ENCODE measurements around the gene SEMA5B.

Gene SEMA5B

DNA sequence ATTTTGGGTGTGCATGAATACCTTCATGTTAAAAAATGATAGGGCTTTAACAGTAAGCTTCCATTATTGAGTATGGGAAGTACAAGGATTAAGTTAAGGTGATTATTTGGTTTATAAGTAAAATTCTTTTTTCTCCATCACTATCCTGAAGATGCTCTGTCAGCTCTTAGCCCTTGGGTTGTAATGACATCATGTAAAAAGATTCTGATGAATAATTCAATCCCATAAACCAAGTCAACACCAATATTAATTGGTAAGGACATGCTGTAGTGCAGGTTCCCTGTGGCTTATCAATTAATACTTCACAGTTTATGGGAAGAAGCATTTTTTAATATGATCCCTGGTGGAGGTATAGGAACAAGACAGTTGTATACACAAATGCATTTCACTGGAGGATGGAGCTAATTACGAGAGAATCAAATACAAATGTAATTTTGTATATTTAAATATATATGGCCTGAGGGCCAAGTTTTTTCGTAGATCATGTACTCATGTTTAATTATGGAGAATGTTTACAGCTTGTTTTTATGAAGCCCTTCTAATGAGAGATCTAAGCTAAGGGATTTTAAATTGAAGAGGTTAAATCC lies 145.1 kb downstream of the SEMA5B start:
- DNase-seq = no peak

GRCh38 chr3:122880624-122881023 lies 146.9 kb downstream of the SEMA5B start:
- DNase-seq = no peak

DNA sequence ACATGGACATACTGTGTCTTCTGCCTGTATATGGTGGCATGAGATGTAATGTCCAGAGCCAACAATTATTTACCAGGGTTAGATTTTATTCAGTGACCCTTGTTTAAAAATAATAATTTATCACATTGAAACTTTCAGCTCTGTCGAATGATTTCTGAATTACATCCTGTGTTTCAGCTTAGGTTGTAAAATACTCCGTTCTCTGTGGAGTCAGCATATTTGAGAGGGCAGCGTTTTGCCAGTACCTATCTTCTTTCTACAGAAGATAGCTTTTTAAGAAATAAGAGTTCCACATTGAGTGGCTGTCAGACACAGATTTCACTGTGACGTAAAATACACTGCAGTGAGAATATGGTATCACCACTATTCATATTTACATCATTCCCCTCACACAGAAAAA lies 147.4 kb downstream of the SEMA5B start:
- no peak for DNase-seq

GRCh38 chr3:122875547-122876127 lies 151.9 kb downstream of the SEMA5B start:
- no peak for DNase-seq

GRCh38 chr3:122873741-122874515 lies 153.6 kb downstream of the SEMA5B start:
- DNase-seq = no peak

DNA sequence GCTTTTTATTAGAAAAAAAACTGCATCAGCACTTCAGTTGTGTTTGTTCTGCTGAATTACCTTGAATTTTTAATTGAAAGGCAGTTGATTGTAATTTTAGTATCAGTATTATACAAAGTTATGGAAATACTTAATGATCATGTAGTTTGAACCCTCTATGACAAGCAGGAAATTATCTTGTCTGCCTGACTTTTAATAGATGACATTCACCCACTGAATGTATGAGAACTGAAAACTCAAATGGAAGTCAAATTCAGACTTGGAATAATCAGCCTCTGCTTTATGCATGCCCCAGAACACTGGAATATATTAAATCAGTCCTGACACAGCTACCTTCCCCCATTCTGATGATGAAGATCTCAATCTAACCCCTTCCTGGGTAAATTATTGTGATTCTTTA lies 159.2 kb downstream of the SEMA5B start:
- DNase-seq = no peak

DNA sequence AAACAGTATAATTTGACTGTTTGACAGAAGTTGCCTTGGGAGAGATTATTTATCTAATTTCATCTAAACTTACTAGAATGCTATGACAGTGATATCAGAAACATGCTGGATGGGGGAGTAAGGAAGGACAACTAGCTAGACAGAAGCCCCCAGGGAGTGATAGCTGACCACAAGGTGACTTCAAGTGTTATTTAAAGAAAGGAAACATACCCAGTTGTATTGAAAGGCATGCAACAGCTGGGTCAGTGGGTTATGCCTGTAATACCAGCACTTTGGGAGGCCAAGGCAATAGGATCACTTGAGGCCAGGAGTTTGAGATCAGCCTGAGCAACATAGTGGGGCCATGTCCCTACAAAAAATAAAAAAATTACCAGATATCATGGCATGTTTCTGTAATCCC lies 163.1 kb downstream of the SEMA5B start:
- no peak for DNase-seq

GRCh38 chr3:122862381-122862780 lies 165.2 kb downstream of the SEMA5B start:
- DNase-seq = no peak
